HUES48 (cell line): ENCODE results near the gene QRSL1.
"Not testable (repeated sequence)": the region's sequence is repeated elsewhere in the genome, so short reads cannot be mapped to it uniquely, and the experiment has no call there.

Source experiments
- H3K27ac ChIP-seq: one replicate; pipeline ENCODE4 v1.7.0; 2013; ENCODE audit warnings: low read depth, low read length, inconsistent platforms
- H3K27me3 ChIP-seq: 2 replicates; pipeline ENCODE4 v1.6.1; 2013; ENCODE audit warnings: mild to moderate bottlenecking, low read length; ENCODE audit not compliant: control insufficient read depth, insufficient read depth
- H3K36me3 ChIP-seq: 2 replicates; pipeline ENCODE4 v1.6.1; 2013; ENCODE audit warnings: low read length; ENCODE audit not compliant: control insufficient read depth, insufficient read depth
- H3K4me1 ChIP-seq: 2 replicates; pipeline ENCODE4 v1.6.1; 2013; ENCODE audit warnings: mild to moderate bottlenecking, low read length; ENCODE audit not compliant: control insufficient read depth, insufficient read depth
- H3K4me3 ChIP-seq: 2 replicates; pipeline ENCODE4 v1.5.1; 2013; ENCODE audit warnings: mild to moderate bottlenecking, low read depth, low read length
- H3K9ac ChIP-seq: 2 replicates; pipeline ENCODE4 v1.6.1; 2013; ENCODE audit warnings: mild to moderate bottlenecking, low read depth, low read length, moderate library complexity
- H3K9me3 ChIP-seq: 2 replicates; pipeline ENCODE4 v1.6.1; 2013; ENCODE audit warnings: low read length; ENCODE audit not compliant: control insufficient read depth, insufficient read depth

The QRSL1 gene, protein sequence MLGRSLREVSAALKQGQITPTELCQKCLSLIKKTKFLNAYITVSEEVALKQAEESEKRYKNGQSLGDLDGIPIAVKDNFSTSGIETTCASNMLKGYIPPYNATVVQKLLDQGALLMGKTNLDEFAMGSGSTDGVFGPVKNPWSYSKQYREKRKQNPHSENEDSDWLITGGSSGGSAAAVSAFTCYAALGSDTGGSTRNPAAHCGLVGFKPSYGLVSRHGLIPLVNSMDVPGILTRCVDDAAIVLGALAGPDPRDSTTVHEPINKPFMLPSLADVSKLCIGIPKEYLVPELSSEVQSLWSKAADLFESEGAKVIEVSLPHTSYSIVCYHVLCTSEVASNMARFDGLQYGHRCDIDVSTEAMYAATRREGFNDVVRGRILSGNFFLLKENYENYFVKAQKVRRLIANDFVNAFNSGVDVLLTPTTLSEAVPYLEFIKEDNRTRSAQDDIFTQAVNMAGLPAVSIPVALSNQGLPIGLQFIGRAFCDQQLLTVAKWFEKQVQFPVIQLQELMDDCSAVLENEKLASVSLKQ

DNA sequence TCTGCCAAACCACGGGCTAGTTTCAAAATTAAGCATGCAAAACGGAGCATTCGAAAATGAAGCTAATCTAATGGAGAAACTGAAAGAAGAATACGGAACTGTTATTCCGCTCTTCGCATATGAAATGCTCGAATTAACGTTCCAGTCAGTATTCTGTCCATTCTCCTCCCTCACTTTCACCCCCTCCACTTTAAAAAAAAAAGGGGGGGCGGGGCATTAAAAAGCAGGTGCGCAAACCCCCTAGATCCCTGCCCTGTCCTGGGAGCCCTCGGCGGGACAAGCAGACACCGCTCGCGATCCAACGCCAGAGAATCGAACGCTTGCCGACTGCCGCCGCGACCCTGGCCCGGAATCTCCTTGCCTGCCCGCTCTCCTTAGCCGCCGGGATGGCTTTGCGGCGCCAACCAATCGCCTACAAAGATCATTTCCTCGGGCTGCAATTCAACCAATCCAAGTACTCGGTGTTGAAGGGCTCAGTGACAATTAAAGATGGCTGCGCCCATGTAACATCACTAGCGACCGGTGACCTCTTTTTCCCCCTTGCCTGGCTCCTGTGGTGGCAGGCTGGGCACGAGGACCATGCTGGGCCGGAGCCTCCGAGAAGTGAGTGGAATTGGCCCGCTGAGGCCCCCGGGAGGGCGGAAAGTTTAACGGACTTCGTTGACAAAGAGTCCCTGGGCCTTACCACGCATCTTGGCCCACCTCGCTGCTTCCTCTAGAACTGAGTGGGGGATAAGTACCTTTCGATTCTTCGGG lies at the start of gene QRSL1, which contains the start of gene RTN4IP1:
QRSL1 (plus strand) TSS at position 476 of the 756 bp plus-strand sequence; CDS start at position 580, 104 bp downstream.
RTN4IP1 (minus strand) TSS at position 396 of the 756 bp plus-strand sequence. CDS start 477 bp downstream, outside the sequence.
- peak within 1 kb of the TSS; percentile 89 for H3K4me3 ChIP-seq
- no peaks in the 10 kb centered on the region for H3K9me3 ChIP-seq
- no peaks in the 10 kb centered on the region for H3K36me3 ChIP-seq
- H3K27me3 ChIP-seq, result no peaks in the 10 kb centered on the region
- peak within 1 kb of the TSS; percentile 92 for H3K9ac ChIP-seq
- peaks cover 31% of the 10 kb centered on the region for H3K4me1 ChIP-seq
- peak within 1 kb of the TSS; percentile 95 for H3K27ac ChIP-seq

DNA sequence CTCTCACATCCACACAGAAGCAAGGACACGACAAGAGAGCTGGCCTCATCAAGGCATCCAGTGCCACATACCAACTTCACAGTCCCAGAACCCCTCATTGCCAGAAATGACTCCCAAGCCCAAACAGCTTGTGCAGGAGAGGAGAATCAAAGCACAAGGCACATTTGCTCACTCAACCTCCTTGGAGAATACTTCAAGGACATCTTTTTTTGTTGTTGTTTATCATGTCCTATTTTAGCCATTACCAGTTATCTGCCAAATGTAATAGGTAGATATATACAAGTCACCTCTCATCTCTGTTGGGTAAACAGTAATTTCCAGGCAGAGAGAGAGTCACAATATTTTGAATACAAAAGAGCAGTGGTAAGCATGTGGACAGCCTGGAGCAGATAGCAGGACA lies 47.9 kb upstream of the QRSL1 start:
- H3K9me3 ChIP-seq, result no peaks in the 10 kb centered on the region
- H3K36me3 ChIP-seq, result peaks cover 51% of the 10 kb centered on the region
- H3K4me3 ChIP-seq, result no peak overlapping the region
- peaks cover 11% of the 10 kb centered on the region for H3K4me1 ChIP-seq
- no peak overlapping the region for H3K9ac ChIP-seq
- H3K27me3 ChIP-seq, result no peaks in the 10 kb centered on the region
- H3K27ac ChIP-seq, result no peak overlapping the region

DNA sequence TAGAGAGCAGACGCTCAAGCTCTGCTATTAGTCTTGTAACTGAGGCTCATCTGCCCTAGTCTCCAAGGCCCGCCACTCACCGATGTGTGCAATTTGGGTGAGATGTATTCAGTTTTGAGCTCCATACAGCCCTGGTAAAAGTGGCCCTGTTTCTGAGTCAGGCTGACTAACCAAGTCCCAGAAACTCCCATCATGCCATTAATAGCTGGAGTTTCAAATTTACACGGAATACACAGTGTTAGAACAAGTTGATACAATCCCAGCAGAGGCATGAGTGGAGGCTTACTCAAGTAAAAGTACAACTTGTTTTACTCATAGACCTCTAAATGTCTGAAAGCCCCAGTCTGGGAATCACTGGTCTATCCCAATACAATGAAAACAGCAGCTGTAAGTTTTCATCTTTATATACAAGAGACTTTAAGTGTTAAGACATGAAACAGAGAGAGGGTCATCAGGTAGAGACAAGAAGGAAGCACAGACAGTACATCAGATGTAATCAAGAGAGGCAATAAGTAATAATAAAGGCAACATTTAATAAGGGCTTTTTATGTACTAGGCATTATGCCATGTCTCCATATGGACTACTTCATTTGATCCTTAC lies 42.5 kb upstream of the QRSL1 start:
- peaks cover 11% of the 10 kb centered on the region for H3K4me1 ChIP-seq
- H3K27me3 ChIP-seq, result no peaks in the 10 kb centered on the region
- no peak overlapping the region for H3K4me3 ChIP-seq
- H3K36me3 ChIP-seq, result peaks cover 62% of the 10 kb centered on the region
- H3K27ac ChIP-seq, result no peak overlapping the region
- H3K9ac ChIP-seq, result no peak overlapping the region
- H3K9me3 ChIP-seq, result no peaks in the 10 kb centered on the region

DNA sequence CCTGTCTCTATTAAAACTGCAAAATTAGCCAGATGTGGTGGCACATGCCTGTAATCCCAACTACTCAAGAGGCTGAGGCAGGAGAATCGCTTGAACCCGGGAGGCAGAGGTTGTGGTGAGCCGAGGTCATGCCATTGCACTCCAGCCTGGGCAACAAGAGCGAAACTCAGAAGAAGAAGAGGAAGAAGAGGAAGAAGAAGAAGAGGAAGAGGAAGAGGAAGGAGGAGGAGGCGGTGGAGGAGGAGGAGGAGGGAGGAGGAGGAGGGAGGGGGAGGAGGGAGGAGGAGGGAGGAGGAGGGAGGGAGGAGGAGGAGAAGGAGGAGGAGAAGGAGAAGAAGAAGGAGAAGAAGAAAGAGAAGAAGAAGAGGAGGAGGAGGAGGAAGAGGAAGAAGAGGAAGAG lies 40.4 kb upstream of the QRSL1 start:
- H3K27me3 ChIP-seq, H3K9ac ChIP-seq: not testable (repeated sequence)
- H3K4me1 ChIP-seq, result peaks cover 11% of the 10 kb centered on the region

DNA sequence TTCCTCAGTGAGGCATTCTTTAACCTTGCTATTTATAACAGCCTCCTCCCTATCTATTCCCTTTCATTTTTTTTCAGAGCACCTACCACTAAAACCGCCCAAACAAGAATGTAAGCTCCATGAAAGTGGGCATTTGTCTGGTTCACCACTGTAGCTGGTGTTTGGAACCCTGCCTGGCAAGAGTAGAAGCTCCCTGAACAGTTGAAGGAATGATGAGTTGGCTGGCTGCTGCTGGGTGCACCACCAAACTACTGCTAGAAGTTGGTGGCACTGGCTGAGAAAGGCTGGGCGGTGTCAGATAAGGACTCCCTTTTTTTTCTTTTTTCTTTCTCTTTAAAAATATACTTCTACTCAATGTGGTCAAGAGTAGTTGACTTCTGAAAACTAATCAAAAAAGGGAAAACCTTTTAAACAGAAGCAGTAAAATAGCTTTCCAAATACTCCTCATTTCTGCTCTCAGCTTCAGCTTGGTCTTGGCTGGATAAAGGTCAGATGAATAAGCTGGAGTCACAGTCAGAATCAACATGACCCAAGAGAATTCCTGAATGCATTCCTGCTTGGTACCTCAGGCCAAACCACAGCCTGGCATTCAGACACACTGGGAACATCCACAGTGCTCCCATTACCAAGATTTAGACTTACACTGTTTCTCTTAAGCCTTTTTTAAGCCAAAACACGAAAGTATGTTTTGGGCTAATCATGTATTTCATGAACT lies 38.1 kb upstream of the QRSL1 start:
- Histone ChIP-seq H3K27ac (no peak overlapping the region), H3K4me1 (no peaks in the 10 kb centered on the region; the same call in 1 of the 2 replicates), H3K9me3 (no peaks in the 10 kb centered on the region), H3K27me3 (no peaks in the 10 kb centered on the region), H3K36me3 (peaks cover 38% of the 10 kb centered on the region), H3K4me3 (no peak overlapping the region), H3K9ac (no peak overlapping the region)

More for the DNA sequence above, 40.4 kb upstream of the QRSL1 start:
- H3K4me3 ChIP-seq, H3K27ac ChIP-seq, H3K9me3 ChIP-seq: not testable (repeated sequence)
- peaks cover 46% of the 10 kb centered on the region for H3K36me3 ChIP-seq

DNA sequence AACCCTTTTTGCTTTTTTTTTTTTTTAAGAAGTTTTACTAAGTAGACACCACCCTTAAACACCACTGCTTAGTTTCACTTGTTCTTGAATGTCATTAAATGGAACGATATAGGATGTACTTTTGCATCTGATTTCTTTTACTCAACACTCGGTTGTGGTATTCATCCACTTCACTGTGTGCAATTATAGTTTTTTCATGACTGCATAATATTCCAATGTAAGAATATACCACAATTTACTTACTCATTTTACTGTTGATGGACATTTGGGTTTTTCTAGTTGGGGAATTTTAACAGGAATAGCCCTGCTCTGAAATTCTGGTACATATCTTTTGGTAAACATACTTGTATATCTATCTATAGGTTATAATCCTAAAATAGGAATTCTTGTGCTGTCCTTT lies 29.9 kb upstream of the QRSL1 start:
- H3K36me3 ChIP-seq, result peaks cover 8% of the 10 kb centered on the region; the same call in 1 of the 2 replicates
- H3K4me3 ChIP-seq, result no peak overlapping the region
- no peak overlapping the region for H3K9ac ChIP-seq

DNA sequence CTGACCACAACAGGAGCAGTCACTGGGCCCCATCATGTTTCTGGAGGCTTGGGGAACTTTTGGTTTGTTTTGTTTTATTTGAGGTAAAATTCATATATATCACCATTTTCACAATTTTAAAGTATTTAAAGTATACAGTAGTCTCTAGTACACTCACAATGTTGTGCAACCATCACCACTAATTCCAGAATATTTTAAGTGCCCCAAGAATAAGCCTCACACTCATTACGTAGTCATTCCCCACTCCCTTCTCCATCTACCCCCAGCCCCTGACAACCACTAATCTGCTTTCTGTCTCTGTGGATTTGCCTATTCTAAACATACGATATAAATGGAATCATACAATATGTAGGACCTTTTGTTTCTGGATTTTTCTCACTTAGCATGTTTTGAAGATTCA lies 29.0 kb upstream of the QRSL1 start:
- no peaks in the 10 kb centered on the region for H3K4me1 ChIP-seq
- peaks cover 8% of the 10 kb centered on the region; the same call in 1 of the 2 replicates for H3K36me3 ChIP-seq
- no peak overlapping the region for H3K9ac ChIP-seq
- no peak overlapping the region for H3K27ac ChIP-seq
- no peaks in the 10 kb centered on the region for H3K9me3 ChIP-seq
- no peaks in the 10 kb centered on the region for H3K27me3 ChIP-seq
- no peak overlapping the region for H3K4me3 ChIP-seq

More for the DNA sequence above, 29.9 kb upstream of the QRSL1 start:
- Histone ChIP-seq H3K27ac (no peak overlapping the region), H3K9me3 (no peaks in the 10 kb centered on the region), H3K27me3 (no peaks in the 10 kb centered on the region), H3K4me1 (no peaks in the 10 kb centered on the region)

DNA sequence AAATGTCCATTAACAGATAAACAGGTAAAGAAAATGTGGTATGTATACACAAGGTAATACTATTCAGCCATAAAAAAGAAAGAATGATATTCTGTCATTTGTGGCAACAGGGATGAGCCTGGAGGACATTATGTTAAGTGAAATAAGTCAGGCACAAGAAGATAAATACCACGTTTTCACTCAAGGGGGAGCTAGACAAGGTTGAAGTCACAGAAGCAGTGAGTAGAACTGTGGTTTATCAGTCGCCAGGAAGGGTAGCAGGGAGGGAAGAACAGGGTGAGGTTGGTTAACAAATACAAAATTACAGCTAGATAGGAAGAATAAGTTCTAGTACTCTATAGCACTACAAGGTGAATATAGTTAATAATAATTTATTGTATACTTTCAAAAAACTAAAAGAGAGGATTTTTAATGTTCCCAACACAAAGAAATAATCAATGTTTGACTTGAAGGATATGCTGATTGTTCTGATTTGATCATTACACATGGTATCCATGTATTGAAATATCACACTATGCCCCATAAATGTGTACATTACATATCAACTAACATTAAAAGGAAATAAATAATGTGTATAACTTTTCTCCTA lies 21.2 kb upstream of the QRSL1 start:
- no peaks in the 10 kb centered on the region for H3K27me3 ChIP-seq
- no peak overlapping the region for H3K27ac ChIP-seq
- H3K9ac ChIP-seq, result no peak overlapping the region
- H3K4me3 ChIP-seq, result no peak overlapping the region
- peaks cover 6% of the 10 kb centered on the region for H3K4me1 ChIP-seq
- 0 out of 2 replicates have a peak, but pooled peaks cover 5% of the 10 kb centered on the region for H3K9me3 ChIP-seq
- H3K36me3 ChIP-seq, result 0 out of 2 replicates have a peak, but pooled peaks cover 3% of the 10 kb centered on the region

DNA sequence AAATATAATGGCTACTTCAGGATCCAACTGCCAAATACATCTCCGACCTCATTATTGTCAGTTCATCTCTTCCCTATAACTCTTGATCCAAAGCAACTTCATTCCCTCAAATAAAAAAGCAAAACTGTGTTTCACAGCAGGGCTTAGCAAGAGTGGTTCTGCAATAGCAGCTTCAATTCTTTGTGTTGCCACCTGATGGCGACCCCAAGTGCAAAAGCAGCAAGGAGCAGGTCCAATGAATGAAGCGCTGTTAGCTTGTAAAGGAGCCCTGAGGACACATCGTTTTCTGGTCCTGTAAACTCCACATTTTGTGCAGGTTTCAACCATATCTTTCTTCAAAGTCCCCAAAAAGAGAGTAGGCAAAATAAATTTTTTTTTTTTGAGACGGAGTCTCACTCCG lies 19.7 kb upstream of the QRSL1 start:
- H3K4me1 ChIP-seq, result peaks cover 20% of the 10 kb centered on the region
- no peak overlapping the region for H3K9ac ChIP-seq
- no peak overlapping the region for H3K27ac ChIP-seq

DNA sequence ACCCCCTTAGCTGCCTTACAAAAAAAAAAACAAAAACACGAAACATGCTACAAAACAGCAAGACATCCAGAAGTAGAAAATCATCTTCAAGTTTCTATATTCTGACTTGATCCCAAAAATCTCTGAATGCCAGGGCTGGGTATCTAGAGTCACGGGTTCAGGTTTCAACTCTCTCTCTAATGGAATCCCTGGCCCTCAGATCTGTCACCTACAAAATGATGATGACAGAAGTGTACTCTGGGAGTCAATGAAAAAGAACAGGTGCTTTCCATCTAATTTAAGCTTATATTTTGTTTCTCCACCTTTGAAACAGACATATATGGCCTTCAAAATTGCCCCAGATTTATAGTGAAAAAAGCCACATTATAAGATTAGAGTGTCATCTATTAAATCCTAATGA lies 18.3 kb upstream of the QRSL1 start:
- Histone ChIP-seq H3K27me3 (no peaks in the 10 kb centered on the region), H3K9me3 (0 out of 2 replicates have a peak, but pooled peaks cover 2% of the 10 kb centered on the region), H3K9ac (no peak overlapping the region), H3K27ac (no peak overlapping the region), H3K4me3 (no peak overlapping the region), H3K36me3 (0 out of 2 replicates have a peak, but pooled peaks cover 3% of the 10 kb centered on the region), H3K4me1 (peaks cover 24% of the 10 kb centered on the region)

More for the DNA sequence above, 19.7 kb upstream of the QRSL1 start:
- H3K27me3 ChIP-seq, result no peaks in the 10 kb centered on the region
- H3K9me3 ChIP-seq, result 0 out of 2 replicates have a peak, but pooled peaks cover 5% of the 10 kb centered on the region
- H3K4me3 ChIP-seq, result no peak overlapping the region
- 0 out of 2 replicates have a peak, but pooled peaks cover 3% of the 10 kb centered on the region for H3K36me3 ChIP-seq
